GM18507 (cell line): ENCODE measurements around the gene EPS8L3.

Experiments
- DNase-seq: peaks from one replicate; pipeline ENCODE4 v3.0.0; 2011; ENCODE audit warnings: low read depth; ENCODE audit not compliant: insufficient read length; ENCODE audit errors: extremely low spot score
- FAIRE-seq: peaks from 2 replicates; lab custom pipeline; 2011; peaks lifted over from hg19 to GRCh38; lab: Jason Lieb, UNC

The EPS8L3 gene

DNA sequence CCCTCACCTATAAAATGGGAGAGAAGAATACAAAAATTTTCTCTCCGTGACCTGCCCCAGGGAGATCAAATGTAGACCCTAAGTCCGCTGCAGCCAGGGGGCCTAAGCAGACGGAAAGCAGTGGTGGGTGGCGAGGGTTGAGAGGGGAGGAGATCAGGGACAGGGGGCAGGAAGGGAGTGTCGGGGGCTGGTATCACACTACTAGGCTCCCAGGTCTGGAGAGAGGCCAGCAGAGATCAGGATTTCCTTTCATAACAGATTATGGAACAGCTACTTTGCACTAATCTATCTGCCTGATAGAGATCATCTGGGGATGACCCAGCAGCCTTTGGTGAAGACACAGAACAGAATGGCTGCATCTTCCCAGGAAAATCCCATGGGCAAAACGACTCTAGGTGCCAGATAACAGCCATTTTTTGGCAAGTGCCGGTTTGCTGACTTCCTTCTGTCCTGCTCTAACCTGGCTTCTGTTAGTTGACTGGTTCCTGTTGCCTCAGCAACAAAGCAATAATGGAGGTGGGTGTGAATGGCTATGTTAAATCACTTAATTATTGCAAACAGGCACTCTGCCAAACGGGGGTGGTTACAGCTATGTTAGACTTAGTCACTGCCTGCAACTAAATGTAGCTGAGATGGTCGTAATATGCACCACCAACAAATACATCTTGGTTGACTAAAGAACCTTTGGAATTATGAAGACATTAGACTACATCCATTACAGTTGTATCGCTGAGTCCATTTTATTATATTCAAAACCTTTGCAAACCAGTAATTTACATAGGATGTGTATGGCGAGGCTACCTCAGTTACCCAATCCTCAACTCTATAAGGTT lies 30.0 kb upstream of the EPS8L3 start:
- DNase-seq (no peak), FAIRE-seq (no peak)

DNA sequence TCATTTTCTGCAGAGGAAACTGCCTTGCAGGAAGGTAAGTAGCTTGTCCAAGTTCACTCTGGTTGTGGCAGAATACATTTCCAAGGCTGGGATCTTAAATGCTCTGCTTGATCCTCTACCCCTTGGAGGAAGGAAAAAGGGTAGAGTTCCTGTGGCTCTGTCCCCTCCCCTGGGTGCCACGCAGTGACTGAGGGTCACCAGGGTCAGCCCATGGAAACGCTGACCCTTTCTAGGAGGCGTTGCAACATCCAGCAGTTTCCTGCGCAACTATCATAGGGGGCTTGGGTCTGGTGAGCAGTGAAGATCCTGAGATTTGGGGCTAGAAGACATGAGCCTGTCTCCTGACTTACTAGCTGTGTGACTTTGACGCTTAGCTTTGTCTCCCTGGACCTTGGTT lies 29.4 kb upstream of the EPS8L3 start:
- FAIRE-seq (no peak), DNase-seq (no peak)

DNA sequence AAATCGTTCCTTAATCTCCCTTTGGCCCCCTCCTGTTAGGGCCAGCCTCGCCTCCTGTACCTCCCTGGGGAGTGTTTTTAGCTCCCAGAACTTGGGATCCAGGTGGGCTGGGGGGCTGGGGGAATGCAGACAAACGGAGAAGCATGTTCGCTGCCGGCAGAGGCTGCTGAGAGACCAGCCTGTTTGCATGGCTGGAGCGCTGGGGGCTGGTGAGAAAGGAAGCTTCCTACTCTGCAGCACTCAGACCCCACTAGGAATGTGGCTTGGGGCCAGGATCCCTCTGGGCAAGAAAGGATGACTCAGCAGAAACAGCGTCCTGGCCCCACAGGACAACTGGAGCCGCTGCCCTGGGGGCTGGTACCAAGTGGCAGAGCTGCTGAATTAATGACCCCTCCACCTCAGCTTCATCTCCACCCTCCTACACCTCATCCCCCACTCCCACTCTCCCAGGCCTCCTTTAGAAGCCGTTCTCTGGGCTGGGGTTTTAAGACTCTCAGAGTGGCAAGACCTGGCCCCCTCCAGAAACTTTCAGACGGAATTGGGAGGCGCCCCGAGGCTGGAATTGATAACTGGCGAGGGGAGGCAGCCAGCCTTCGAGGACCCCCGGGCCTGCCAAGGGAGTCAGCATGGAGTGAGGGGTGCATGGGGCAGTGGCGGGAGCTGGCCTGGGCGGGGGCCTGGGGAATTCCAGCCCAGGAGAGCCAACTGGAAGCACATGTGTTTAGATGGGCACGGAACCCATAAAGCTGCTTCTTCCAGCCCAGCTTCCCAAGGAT lies 28.5 kb upstream of the EPS8L3 start:
- DNase-seq (no peak), FAIRE-seq (no peak)

GRCh38 chr1:109791495-109792043 lies 27.8 kb upstream of the EPS8L3 start:
- FAIRE-seq, result no peak
- no peak for DNase-seq

DNA sequence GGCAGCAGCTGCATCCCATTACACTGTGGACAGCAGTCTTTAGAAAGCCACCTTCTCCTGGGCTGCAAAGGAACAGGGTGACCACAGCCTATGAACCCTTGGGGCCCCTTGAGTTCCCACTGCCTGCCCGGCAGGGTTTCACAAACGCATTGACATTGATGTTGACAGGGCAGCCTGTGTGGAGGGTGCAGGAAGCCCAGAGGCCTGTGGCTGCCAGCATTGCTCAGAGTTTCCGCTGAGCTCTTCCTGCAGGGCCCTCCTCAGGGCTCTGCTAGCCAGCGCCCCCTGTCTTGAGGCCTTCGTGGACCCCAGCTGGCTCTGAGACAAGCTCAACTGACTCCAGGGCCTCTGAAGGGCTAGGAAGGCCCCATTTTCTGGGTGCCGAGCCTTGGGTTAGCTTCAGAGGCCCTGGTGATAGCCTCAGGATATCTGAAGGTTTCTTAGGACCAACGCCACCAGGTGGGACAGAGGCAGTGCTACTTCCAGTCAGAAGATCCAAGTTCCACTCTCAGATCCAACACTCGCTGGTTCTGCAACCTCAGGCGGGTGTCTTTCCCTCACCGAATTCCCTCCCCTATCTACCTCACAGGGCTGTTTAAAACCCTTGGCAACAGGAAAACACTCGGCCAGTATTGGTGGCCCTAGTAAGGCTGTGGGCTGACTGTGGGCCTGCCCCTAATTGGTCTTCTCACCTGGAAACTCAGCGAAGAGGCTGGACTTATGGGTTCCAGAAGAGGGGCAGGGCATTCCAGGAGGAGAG lies 27.2 kb upstream of the EPS8L3 start:
- DNase-seq, result peak; percentile 52
- FAIRE-seq, result no peak

DNA sequence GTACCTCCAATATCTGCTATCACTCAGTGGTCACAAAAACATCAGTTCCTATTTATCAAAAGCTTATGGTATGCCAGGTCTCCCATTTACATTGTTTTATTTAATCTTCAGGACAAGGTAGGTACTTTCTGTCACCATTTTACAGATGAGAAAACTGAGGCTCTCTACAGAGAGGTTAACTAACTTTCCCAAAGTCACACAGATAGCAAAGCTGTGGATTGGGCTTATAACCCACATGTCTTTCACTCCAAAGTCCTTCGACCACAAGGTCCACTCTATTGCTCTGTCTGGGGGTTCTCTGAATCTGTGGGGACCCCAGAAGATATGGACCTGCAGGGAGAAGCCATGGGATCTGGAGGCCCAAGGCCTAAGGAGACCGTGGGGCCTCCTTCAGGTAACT lies 26.6 kb upstream of the EPS8L3 start:
- DNase-seq (no peak), FAIRE-seq (no peak)

DNA sequence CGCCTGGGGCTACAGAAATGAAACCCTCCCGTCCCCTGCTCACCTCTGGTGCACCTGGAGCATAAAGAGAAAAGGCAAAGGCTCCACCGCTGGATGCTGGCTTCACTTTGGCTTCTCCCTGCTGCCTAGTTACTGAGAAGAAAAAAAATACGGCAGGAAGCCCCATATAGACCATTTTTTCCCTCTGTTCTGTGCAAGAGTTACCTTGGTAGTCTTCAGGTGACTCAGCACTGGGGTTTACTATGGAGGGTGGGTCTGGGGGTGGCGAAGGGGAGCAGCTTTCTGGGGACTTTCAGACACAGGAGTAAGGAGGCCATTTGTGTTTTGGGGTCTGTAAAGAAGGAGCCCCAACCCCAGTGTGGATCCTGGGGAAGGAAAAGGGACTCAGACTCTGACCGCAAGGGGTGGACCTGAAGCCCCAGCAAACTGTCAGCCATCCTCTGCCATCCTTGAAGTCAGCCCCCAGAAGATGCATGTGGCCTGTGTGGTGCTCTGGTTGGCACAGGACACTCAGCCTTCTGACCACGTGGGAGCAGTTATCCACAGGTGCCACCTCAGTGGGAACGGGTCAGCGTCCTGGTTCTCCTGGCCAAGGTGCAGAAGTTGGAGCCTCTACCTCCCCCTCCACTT lies 25.9 kb upstream of the EPS8L3 start:
- DNase-seq (no peak), FAIRE-seq (no peak)

GRCh38 chr1:109788695-109789521 lies 25.2 kb upstream of the EPS8L3 start:
- FAIRE-seq, result no peak
- DNase-seq, result no peak

DNA sequence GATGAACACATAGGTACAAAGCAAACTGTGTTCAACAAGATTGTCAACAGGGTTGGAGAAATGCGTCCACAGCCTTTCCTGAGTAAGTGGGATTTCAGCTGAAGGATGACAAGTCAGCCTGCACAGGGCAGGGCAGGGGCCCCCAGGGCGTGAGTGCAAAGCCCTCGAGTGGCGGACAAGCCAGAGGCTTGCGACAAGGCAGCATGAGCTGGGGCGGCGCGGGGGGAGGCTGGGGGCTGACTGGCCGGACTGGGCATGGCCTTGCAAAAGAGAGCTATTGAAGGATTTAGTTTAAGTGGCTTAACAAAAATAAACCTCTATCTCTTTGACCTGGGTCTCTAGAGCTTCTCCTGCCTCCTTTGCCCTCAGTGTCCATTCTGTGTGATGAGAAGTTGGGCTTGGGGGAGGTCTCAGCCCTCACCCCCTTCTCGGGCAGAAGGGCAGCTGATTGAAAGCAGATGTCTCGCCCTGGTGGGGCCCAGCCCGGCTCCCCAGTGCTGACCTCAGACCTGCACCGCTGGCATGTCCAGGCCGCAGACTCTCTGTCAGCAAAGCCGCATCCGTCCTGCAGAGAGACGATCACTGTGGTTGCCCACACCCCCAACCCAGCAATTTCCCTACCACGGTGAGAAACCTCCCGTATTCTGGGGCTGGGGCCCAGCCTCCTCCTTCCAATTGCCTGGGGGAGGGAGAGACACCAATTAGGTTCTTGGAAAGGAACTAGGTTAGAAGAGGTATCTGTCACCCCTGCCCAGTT lies 24.3 kb upstream of the EPS8L3 start:
- DNase-seq, result no peak

GRCh38 chr1:109787211-109787844 lies 23.6 kb upstream of the EPS8L3 start:
- DNase-seq, result no peak
- no peak for FAIRE-seq

More for the DNA sequence above, 24.3 kb upstream of the EPS8L3 start:
- no peak for FAIRE-seq

DNA sequence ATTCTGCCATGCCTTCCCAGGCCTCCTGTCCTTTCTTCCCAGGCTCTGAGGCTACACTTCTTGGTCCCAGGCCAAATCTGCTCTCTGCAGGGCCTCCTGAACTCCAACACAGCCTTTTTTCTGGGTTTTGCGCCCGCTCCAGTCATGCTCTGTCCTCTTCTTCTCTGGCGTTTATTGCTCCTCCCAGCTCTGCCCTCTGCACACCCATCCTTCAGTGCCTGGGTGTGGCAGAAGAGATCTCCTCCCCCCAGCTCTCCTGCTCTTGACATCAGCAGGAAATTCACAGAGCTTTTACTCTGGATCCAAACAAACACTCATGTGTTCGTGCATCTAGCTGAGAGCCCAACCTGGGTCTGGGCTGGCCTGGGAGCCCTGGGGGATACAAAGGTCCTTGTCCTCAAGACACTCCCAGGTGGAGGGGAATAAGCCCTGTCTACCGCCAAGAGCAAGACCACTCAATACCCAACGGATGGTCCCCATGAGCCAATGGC lies 22.9 kb upstream of the EPS8L3 start:
- DNase-seq (no peak), FAIRE-seq (no peak)

GRCh38 chr1:109786112-109786480 lies 22.4 kb upstream of the EPS8L3 start:
- FAIRE-seq (no peak), DNase-seq (no peak)

- DNase-seq (no peak), FAIRE-seq (no peak)
Observed at GRCh38 chr1:109785446-109786111, 21.9 kb upstream of the EPS8L3 start.

GRCh38 chr1:109784551-109785252 lies 21.0 kb upstream of the EPS8L3 start:
- DNase-seq (no peak), FAIRE-seq (no peak)

GRCh38 chr1:109783436-109783835 lies 19.7 kb upstream of the EPS8L3 start:
- FAIRE-seq, result no peak
- no peak for DNase-seq

DNA sequence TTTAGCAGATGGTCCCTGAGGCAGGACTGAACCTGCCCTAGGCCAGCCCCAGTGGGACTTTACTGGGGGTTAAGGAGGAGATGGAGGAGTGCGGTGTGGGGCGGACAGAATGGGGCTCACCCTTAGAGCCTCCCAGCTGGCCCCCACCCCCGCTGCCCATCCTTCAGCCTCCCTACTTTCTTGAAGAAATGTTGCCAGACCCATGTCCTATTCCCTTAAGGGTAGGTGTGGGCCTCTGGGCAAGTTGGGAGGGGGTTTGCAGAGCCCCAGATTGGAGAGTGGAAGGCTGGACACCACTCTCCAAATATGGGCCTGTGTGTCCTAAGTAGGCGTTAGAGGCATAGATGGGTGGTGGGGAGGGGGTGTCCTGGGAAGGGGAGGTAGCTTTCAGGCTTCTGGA lies 19.2 kb upstream of the EPS8L3 start:
- FAIRE-seq, result no peak

More for the DNA sequence above, 19.2 kb upstream of the EPS8L3 start:
- DNase-seq, result no peak
